Ovary (tissue), 3 donors: ENCODE measurements around the gene AKAP6.

ENCODE experiments used
- POLR2A ChIP-seq: fragments of 450-650 bp; IDR thresholded peaks from one replicate; pipeline ENCODE4 v1.6.1; 2017; ENCODE audit warnings: antibody characterized with exemption, mild to moderate bottlenecking, moderate library complexity
- TF ChIP-seq, protein P1 (sequence below), 3 donors: fragments of 450-650 bp in 2 of 3; fragments of 200-600 bp in 1 of 3; IDR thresholded peaks; one replicate each; pipeline versions ENCODE4 v1.5.1 to v1.8.0; 2016 to 2022; ENCODE audit warnings: antibody characterized with exemption in 3 of 3, mild to moderate bottlenecking in 1 of 3
- donor health status: DM: no; HTN: no; CAD: no.

DNA sequence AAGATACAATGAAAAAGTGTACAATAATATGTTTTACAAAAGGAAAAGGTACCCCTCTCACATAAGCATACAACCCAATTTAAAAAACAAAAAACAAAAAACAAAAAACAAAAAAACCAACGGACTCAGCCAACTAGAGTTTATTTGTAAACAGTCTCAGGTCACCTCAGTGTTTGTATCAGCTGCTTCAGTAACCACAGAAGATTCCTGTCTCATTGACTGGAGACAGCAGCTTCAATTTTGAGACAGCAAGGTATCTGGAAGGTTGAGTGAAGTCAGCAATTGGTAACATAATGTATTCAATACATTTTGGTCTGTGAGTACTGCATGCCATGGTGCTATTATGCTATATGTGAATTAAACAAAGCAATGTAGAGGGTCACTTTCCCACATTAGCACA, 201.7 kb downstream of the AKAP6 start:
- TF ChIP-seq, protein P1, sequence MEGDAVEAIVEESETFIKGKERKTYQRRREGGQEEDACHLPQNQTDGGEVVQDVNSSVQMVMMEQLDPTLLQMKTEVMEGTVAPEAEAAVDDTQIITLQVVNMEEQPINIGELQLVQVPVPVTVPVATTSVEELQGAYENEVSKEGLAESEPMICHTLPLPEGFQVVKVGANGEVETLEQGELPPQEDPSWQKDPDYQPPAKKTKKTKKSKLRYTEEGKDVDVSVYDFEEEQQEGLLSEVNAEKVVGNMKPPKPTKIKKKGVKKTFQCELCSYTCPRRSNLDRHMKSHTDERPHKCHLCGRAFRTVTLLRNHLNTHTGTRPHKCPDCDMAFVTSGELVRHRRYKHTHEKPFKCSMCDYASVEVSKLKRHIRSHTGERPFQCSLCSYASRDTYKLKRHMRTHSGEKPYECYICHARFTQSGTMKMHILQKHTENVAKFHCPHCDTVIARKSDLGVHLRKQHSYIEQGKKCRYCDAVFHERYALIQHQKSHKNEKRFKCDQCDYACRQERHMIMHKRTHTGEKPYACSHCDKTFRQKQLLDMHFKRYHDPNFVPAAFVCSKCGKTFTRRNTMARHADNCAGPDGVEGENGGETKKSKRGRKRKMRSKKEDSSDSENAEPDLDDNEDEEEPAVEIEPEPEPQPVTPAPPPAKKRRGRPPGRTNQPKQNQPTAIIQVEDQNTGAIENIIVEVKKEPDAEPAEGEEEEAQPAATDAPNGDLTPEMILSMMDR (IDR thresholded peaks at IDR 0.05): no peak
- no peak for TF ChIP-seq POLR2A
